A673 (cell line): Measurements from ENCODE around the gene CLDN3. TPM values are rescaled to one million over a fixed set of nuclear protein-coding genes. Genes with fewer than 3 reads are reported as not detected.

Experiments
- BruUV-seq: library from RNA; stranded (reverse); fragments of 400-500 nt; replicated peaks from 2 replicates; lab custom pipeline; 2021; lab: Mats Ljungman, UMichigan
- CTCF ChIA-PET: fragments of 300-600 bp; sonication (Branson Sonifier 250); formaldehyde crosslinking; loops from one replicate; lab custom pipeline; 2022; ENCODE audit warnings: antibody characterized with exemption; lab: Charles Lee
- POLR2A ChIA-PET: fragments of 300-600 bp; sonication (Branson Sonifier 250); formaldehyde crosslinking; loops from one replicate; lab custom pipeline; 2022; ENCODE audit warnings: antibody characterized with exemption; ENCODE audit not compliant: low non-redundant PET; lab: Charles Lee
- DNase-seq: peaks from one replicate; pipeline ENCODE4 v3.0.0-alpha.2; 2015; ENCODE audit warnings: low spot score
- H3K27ac ChIP-seq: fragments of 200-600 bp; sonication (generic); 2 replicates; pipeline ENCODE4 v1.5.1; 2016; ENCODE audit warnings: mixed run types, low read depth, mild to moderate bottlenecking, mixed read lengths, antibody characterized with exemption, low read length; ENCODE audit not compliant: poor library complexity, severe bottlenecking
- H3K27me3 ChIP-seq: fragments of 200-600 bp; sonication (generic); replicated peaks from 2 replicates; pipeline ENCODE4 v1.6.1; 2017; ENCODE audit warnings: mixed run types, low read depth, mild to moderate bottlenecking, mixed read lengths, antibody characterized with exemption, low read length; ENCODE audit not compliant: insufficient read depth, poor library complexity
- H3K36me3 ChIP-seq: fragments of 200-600 bp; sonication (generic); 2 replicates; pipeline ENCODE4 v1.6.1; 2016; ENCODE audit warnings: mixed run types, mild to moderate bottlenecking, mixed read lengths, antibody characterized with exemption, low read length; ENCODE audit not compliant: insufficient read depth, poor library complexity, severe bottlenecking
- H3K4me1 ChIP-seq: fragments of 200-600 bp; sonication (generic); 2 replicates; pipeline ENCODE4 v1.6.1; 2017; ENCODE audit warnings: mixed run types, mild to moderate bottlenecking, mixed read lengths, antibody characterized with exemption, low read length; ENCODE audit not compliant: insufficient read depth, poor library complexity, severe bottlenecking
- H3K4me3 ChIP-seq: fragments of 200-600 bp; sonication (generic); 2 replicates; pipeline ENCODE4 v1.5.1; 2016; ENCODE audit warnings: low read depth, mixed run types, mild to moderate bottlenecking, mixed read lengths, low read length; ENCODE audit not compliant: poor library complexity, severe bottlenecking
- H3K9me3 ChIP-seq: fragments of 200-600 bp; sonication (generic); 2 replicates; pipeline ENCODE4 v1.6.1; 2016; ENCODE audit warnings: mixed run types, low read depth, mild to moderate bottlenecking, mixed read lengths, antibody characterized with exemption, low read length; ENCODE audit not compliant: poor library complexity, severe bottlenecking
- EZH2 ChIP-seq: fragments of 200-600 bp; sonication (generic); IDR thresholded peaks from 2 replicates; pipeline ENCODE4 v1.6.1; 2017; ENCODE audit warnings: borderline replicate concordance, low read depth, mild to moderate bottlenecking, mixed read lengths, antibody characterized with exemption, low read length; ENCODE audit not compliant: poor library complexity, severe bottlenecking
- intact Hi-C: fragments of 100-400 bp; cut with micrococcal nuclease; formaldehyde crosslinking; loops from one replicate; pipeline ENCODE4 v1.10.0; 2022; ENCODE audit not compliant: unreplicated experiment
- total RNA-seq: library from RNA; stranded (reverse); gene quantifications from 2 replicates; pipeline ENCODE4 v1.2.3, GENCODE V29; 2021
- TF ChIP-seq, protein P1 (sequence below): fragments of 300-800, 200-600 bp; sonication (generic); conservative IDR thresholded peaks from 2 replicates; pipeline ENCODE4 v1.5.1; 2017; ENCODE audit warnings: low read depth, mild to moderate bottlenecking, antibody characterized with exemption, low read length, moderate library complexity, mixed read lengths

CLDN3 gene
- total RNA-seq, 1 experiment from 2014 or later: not detected

DNA sequence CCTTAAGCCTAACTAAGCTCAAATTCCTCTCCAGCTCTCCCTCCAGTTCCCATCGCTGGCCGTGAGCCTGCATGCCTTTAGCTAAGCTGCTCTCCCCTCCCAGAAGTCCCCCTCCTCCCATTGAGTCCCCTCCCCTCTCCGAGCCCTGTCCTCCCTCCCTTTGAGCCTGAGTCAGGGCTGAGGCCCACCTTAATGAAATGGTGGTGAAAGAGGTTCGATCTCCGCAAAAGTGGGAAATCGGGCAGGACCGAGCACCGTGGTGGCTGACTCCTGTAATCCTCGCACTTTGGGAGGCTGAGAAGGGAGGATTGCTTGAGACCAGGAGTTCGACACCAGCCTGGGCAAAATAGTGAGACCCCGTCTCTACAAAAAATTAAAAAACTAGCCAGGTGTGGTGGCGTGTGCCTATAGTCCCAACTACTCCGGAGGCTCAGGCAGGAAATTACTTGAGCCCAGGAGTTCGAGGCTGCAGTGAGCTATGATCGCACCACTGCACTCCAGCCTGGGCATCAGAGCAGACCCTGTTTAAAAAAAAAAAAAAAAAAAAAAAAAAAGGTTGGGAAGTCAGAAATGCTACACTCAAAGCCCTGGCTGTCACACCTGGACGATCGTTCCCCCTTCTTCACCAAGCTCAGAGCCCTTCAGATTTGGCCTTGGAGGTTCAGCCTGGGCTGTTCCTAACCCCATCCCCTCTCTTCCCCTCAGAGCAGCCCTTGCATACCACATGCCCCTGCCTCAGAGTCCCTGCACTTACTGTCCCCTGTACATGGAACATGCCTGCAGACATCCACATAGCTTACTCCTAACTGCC lies 995 bp upstream of the CLDN3 start:
- no peaks in the 10 kb centered on the region for H3K36me3 ChIP-seq
- ChIA-PET POLR2A (no interaction called here), CTCF (interaction anchor here (0.8 kb wide), 1 partner anchor 447 kb away, joined by 4 read pairs; no protein-coding TSS in a partner anchor)
- no peaks in the 10 kb centered on the region for H3K9me3 ChIP-seq
- H3K4me1 ChIP-seq: no peaks in the 10 kb centered on the region
- H3K27ac ChIP-seq: no peak overlapping the region
- BruUV-seq: no TSS peak
- no peak for TF ChIP-seq EZH2
- TF ChIP-seq, protein P1, sequence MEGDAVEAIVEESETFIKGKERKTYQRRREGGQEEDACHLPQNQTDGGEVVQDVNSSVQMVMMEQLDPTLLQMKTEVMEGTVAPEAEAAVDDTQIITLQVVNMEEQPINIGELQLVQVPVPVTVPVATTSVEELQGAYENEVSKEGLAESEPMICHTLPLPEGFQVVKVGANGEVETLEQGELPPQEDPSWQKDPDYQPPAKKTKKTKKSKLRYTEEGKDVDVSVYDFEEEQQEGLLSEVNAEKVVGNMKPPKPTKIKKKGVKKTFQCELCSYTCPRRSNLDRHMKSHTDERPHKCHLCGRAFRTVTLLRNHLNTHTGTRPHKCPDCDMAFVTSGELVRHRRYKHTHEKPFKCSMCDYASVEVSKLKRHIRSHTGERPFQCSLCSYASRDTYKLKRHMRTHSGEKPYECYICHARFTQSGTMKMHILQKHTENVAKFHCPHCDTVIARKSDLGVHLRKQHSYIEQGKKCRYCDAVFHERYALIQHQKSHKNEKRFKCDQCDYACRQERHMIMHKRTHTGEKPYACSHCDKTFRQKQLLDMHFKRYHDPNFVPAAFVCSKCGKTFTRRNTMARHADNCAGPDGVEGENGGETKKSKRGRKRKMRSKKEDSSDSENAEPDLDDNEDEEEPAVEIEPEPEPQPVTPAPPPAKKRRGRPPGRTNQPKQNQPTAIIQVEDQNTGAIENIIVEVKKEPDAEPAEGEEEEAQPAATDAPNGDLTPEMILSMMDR: no peak
- peak overlapping the region; percentile 36 for H3K4me3 ChIP-seq
- intact Hi-C loops: no loop called here
- H3K27me3 ChIP-seq: peaks cover 25% of the 10 kb centered on the region
- no peak for DNase-seq

DNA sequence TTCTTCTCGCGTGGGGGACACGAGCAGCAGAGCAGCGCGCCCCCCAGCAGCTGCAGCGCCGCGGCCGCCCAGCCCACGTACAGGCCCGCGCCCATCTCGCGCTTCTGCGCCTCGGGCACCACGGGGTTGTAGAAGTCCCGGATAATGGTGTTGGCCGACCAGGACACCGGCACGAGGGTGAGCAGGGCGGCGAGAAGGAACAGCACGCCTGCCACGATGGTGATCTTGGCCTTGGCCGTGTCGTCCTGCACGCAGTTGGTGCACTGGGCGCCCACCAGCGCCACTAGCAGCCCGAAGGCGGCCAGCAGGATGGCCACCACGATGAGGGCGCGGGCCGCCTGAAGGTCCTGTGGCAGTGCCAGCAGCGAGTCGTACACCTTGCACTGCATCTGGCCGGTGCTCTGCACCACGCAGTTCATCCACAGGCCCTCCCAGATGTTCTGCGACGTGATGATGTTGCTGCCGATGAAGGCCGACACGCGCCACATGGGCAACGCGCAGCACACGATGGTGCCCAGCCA lies 529 bp downstream of the CLDN3 start:
- H3K4me1 ChIP-seq: no peaks in the 10 kb centered on the region
- no peak for DNase-seq
- POLR2A ChIA-PET: no interaction called here
- no peak overlapping the region for H3K4me3 ChIP-seq
- intact Hi-C loops: no loop called here
- H3K27ac ChIP-seq: no peak overlapping the region
- peaks cover 25% of the 10 kb centered on the region for H3K27me3 ChIP-seq
- H3K36me3 ChIP-seq: no peaks in the 10 kb centered on the region
- CTCF ChIA-PET: no interaction called here
- H3K9me3 ChIP-seq: no peaks in the 10 kb centered on the region
- TF ChIP-seq EZH2: no peak
- TF ChIP-seq, protein P1: no peak
- no TSS peak for BruUV-seq

DNA sequence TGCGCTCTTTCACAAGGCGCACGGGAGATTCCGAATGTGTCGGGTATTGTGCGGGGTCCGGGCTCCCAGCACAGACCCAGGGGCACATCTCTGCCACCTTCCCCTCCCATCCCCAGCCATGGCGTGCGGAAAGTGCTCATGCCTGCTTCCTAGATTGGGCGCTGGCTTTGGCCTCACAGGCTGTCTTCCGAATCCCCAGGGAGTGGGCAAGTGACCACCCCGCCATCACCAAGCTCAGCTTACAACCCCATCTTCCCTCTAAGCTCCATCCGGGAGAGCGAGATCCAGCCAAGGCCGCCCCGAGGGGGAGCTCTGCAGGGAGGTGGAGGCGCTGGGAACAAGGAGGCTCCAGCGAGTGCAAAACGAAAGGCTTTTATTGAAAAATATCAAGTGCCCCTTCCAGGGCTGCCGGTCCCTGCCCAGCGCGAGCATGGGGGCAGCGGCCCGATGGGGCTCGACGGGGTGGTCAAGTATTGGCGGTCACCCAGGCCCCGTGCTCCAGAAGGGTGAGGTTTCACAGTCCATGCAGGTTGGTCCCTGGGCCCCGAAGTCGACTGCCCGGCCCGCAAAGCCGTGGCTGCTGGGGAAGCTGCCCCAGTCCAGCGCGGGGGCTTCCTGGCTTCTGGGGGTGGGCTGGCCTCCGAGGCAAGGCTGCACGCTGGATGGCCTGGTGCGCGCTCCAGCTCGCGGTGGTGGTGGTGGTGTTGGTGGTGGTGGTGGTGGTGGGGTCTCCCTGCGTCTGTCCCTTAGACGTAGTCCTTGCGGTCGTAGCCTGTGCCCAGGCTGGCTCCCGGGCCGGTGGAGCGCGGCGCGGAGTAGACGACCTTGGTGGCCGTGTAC lies 1.2 kb downstream of the CLDN3 start:
- Histone ChIP-seq H3K4me3 (no peak overlapping the region), H3K36me3 (no peaks in the 10 kb centered on the region), H3K9me3 (no peaks in the 10 kb centered on the region), H3K27ac (no peak overlapping the region), H3K4me1 (no peaks in the 10 kb centered on the region), H3K27me3 (peaks cover 25% of the 10 kb centered on the region)
- intact Hi-C loops: no loop called here
- ChIA-PET POLR2A (no interaction called here), CTCF (no interaction called here)
- no peak for DNase-seq
- TF ChIP-seq EZH2: no peak
- BruUV-seq: no TSS peak
